H1 (cell line): Measurements from ENCODE around the gene CHRM4. TPM values are rescaled to one million over a fixed set of nuclear protein-coding genes. Genes with fewer than 3 reads are reported as not detected.

Experiments used
- FOSL1 ChIP-seq: IDR thresholded peaks from 2 replicates; pipeline ENCODE4 v1.6.1; 2011; ENCODE audit warnings: mild to moderate bottlenecking, low read depth, low read length, moderate library complexity; ENCODE audit not compliant: insufficient read depth
- HDAC2 ChIP-seq, 2 experiments: fragments of 300-600 bp in 1 of 2; sonication (generic) in 1 of 2; IDR thresholded peaks; 2 replicates each; pipeline ENCODE4 v1.6.1; 2011 to 2012; ENCODE audit warnings: low read depth in 2 of 2, low read length in 2 of 2, mild to moderate bottlenecking in 2 of 2, moderate library complexity in 2 of 2, borderline replicate concordance in 1 of 2, inconsistent platforms in 1 of 2
- RXRA ChIP-seq: IDR thresholded peaks from 2 replicates; pipeline ENCODE4 v1.6.1; 2011; ENCODE audit warnings: low read depth, mild to moderate bottlenecking, low read length, moderate library complexity; ENCODE audit not compliant: insufficient read depth
- SP2 ChIP-seq: IDR thresholded peaks from 2 replicates; pipeline ENCODE4 v1.6.1; 2012; ENCODE audit warnings: mild to moderate bottlenecking, low read length, inconsistent platforms
- polyA plus RNA-seq, 7 experiments: library from polyadenylated mRNA; depleted of rRNA in 3 of 7; stranded (reverse) in 5 of 7; unstranded in 2 of 7; fragments of >200 nt in 5 of 7; fragments of 200-250 nt in 2 of 7; gene quantifications; 1 replicate in 5 of 7; 2 replicates in 1 of 7; 4 replicates in 1 of 7; pipeline versions ENCODE4 v1.2.1 to v1.2.3, GENCODE V29; 2011 to 2013; ENCODE audit warnings: missing spikeins in 2 of 7, mixed read lengths in 2 of 7
- total RNA-seq: library from RNA; stranded (reverse); fragmentation: NEBNext Ultra II Directional; extraction: Animal tissue kit (Norgen Biotek cat#: 25700); gene quantifications from 2 replicates; pipeline ENCODE4 v1.2.1, GENCODE V29; 2021

CHRM4 gene
- total and polyA plus RNA-seq, 2 of the 8 experiments (the other 6 are each of a cell fraction or from before 2014, with no cell fraction given), result 1.1 to 1.3 TPM

GRCh38 chr11:46431211-46431610 lies 39.6 kb upstream of the CHRM4 start (continued):
- TF ChIP-seq HDAC2 (IDR thresholded peaks at IDR 0.05; ENCODE audit: borderline replicate concordance in 1 of 2, low read depth in 2 of 2, low read length in 2 of 2) (no peak), SP2 (no peak), FOSL1 (no peak), RXRA (no peak)
- TF ChIP-seq, all 59 proteins: peak for 0
